Thyroid gland (tissue), 4 donors: ENCODE results near the gene IL17B.

Experiments
- POLR2A ChIP-seq, 2 donors: fragments of 450-650 bp; IDR thresholded peaks; one replicate each; pipeline ENCODE4 v1.6.1; 2017; ENCODE audit warnings: antibody characterized with exemption in 2 of 2, mild to moderate bottlenecking in 2 of 2, moderate library complexity in 1 of 2
- TF ChIP-seq, protein P1 (sequence below), 6 experiments: fragments of 200-600 bp in 3 of 6; fragments of 450-650 bp in 3 of 6; sonication (generic) in 3 of 6; IDR thresholded peaks; one replicate each; pipeline ENCODE4 v1.5.1; 2016 to 2019; ENCODE audit warnings: antibody characterized with exemption in 6 of 6, mild to moderate bottlenecking in 2 of 6, inconsistent platforms in 1 of 6, moderate library complexity in 1 of 6

DNA sequence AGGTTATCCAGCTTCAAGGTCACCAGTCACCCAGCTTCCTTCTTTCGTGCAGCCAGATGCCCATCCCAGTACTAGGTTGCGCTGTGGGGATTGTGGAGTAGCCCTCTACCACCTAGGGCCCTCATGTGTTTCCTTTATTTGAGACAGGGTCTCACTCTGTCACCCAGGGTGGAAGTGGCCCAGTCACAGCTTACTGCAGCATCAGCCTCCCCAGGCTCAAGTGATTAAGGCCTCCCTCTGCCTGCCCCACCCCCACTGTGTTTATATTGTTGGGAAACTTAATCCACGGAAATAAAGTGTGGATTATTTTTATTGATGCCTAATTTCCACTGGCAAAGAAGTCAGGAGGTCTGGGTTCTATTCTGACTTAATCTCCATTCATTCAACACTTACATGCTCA is 4.3 kb downstream of the IL17B start:
- TF ChIP-seq, protein P1, sequence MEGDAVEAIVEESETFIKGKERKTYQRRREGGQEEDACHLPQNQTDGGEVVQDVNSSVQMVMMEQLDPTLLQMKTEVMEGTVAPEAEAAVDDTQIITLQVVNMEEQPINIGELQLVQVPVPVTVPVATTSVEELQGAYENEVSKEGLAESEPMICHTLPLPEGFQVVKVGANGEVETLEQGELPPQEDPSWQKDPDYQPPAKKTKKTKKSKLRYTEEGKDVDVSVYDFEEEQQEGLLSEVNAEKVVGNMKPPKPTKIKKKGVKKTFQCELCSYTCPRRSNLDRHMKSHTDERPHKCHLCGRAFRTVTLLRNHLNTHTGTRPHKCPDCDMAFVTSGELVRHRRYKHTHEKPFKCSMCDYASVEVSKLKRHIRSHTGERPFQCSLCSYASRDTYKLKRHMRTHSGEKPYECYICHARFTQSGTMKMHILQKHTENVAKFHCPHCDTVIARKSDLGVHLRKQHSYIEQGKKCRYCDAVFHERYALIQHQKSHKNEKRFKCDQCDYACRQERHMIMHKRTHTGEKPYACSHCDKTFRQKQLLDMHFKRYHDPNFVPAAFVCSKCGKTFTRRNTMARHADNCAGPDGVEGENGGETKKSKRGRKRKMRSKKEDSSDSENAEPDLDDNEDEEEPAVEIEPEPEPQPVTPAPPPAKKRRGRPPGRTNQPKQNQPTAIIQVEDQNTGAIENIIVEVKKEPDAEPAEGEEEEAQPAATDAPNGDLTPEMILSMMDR (IDR thresholded peaks at IDR 0.05): no peak
- no peak for TF ChIP-seq POLR2A (IDR thresholded peaks at IDR 0.05)
